Hematopoietic multipotent progenitor cell treated with erythropoietin and hydrocortisone succinate and interleukin-3 and kit ligand, for 4 days (in vitro differentiated cells): ENCODE measurements around the gene DLK2.
A peak's percentile ranks its signal among the peaks of the same experiment; 100 is the strongest.
"Not testable (repeated sequence)": the region's sequence is repeated elsewhere in the genome, so short reads cannot be mapped to it uniquely, and the experiment has no call there.

Experiments
- DNase-seq: peaks from one replicate; pipeline ENCODE4 v3.0.0-alpha.2; 2015

The DLK2 gene

GRCh38 chr6:43481075-43481474, 25.7 kb upstream of the DLK2 start:
- DNase-seq, result no peak

DNA sequence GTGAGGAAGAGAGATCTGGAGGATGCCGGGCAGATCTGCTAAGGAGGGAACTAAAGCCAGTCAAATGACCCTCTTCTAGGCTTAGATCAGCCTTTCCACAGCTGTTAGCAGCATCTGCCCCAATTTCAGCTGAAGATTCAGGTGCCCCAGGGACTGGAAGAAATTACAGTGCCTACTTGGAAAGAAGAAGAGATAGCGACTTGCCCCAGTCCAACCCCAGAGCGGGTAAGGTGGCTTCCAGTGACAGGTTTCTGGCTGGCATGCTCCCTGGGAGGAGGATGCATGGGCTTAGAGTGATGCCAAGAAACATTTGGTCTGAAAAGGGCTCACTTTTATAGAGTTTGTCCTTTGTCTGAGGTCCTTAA, 22.6 kb upstream of the DLK2 start:
- DNase-seq, result peak; percentile 22

GRCh38 chr6:43477235-43478007, 22.1 kb upstream of the DLK2 start, which contains the start of gene TJAP1:
TSS of gene TJAP1 (plus strand) at chr6:43477570. CDS start at chr6:43499002, 21,432 bp downstream.
- DNase-seq, result peak; percentile 94

GRCh38 chr6:43476746-43477145, 21.4 kb upstream of the DLK2 start:
- DNase-seq, result peak; percentile 41

GRCh38 chr6:43475516-43475915, 20.2 kb upstream of the DLK2 start:
- DNase-seq, result no peak

GRCh38 chr6:43472515-43472914, 17.2 kb upstream of the DLK2 start:
- DNase-seq, result no peak

GRCh38 chr6:43471399-43471798, 16.1 kb upstream of the DLK2 start:
- no peak for DNase-seq

DNA sequence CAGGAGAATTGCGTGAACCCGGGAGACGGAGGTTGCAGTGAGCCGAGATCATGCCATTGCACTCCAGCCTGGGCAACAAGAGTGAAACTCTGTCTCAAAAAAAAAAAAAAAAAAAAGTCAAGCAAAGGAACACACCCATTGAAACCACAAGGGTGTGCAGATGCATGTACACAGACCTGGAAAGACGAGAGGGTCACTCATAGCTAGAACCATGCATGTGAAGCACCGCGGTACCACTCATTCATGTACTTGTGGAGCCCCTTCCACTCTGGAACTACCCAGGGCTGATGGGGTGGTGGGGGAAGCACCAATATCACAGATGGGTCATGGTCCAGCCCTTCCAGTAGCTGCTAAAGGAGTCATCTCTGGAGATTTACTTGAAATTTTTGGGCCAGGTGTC, 14.6 kb upstream of the DLK2 start:
- no peak for DNase-seq

GRCh38 chr6:43468748-43469681, 13.7 kb upstream of the DLK2 start:
- DNase-seq, result no peak

DNA sequence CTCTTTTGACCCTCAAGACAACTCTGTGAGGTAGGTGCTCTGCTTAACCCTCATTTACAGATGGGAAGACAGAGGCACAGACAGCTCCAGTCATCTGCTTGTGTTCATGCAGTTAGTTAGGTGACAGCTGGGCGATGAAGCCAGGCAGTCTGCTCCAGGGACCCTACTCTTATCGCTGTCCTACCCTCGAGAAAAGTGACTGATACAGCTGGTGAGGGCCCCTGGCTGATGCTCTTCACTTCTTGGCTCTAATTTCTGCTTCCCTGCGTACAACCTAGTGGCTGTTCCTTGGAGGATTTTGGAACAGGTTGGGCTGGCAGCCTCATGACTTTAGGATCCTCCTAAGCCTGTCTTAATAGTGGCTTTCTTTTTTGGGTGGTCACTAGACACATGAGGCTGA, 12.9 kb upstream of the DLK2 start:
- DNase-seq, result no peak

DNA sequence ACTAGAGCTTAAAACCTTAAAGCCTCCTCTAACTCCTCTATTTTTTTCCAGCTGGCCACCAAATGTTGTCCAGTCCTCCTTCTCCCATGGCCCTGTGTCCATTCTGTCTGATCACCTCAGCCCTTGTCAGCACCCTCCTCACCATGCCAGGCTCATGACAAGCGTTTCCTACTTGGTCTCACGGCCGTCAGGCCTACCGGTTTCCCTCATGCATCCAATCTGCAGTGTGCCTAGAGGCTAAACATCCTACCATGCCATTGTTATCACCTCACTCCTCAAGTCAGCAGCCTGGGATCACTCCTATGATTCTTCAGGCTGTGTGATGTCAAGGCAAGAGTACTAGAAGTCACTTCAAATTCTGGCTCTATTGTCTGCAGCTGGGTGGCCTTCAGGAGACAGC, 12.4 kb upstream of the DLK2 start:
- no peak for DNase-seq

GRCh38 chr6:43467265-43467664, 11.9 kb upstream of the DLK2 start:
- DNase-seq, result not testable (repeated sequence)

DNA sequence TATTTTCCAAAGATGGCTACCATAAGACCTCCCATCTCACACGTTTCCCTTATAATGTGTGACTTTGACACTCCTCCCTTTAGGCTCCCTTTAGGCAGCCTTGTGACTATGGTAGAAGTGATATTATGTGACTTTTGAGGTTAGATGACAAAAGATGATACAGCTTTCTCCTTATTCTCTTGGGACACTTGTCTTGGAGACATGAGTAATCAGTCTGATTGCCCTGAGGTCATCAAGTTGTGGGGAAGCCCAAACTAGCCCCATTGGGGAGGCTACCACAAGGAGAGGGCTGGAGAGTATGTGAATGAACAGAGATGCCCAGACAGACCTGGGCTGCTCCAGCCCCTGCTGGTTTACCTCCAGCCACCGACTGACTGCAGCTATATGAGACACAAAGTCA, 10.6 kb upstream of the DLK2 start:
- DNase-seq, result no peak

- no peak for DNase-seq
Observed at GRCh38 chr6:43464337-43464736, 9.0 kb upstream of the DLK2 start.

DNA sequence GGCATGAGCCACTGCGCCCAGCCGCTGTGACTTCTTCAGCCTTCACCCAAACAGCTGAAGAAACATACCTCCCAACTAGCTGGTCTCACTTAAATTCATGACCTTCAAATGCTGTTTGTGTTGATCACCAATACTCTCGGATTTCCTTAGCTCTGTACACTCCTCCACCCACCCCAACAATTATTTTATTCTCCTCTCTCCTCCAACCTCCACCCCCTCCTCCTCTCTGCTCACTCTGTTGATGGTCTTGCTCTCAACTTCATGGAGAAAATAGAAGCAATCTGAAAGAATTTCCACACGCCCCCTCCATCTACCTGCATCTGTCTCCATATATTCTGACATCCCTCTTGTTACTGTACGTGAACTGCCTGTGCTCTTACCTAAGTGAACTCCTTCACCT, 6.6 kb upstream of the DLK2 start:
- DNase-seq, result no peak

DNA sequence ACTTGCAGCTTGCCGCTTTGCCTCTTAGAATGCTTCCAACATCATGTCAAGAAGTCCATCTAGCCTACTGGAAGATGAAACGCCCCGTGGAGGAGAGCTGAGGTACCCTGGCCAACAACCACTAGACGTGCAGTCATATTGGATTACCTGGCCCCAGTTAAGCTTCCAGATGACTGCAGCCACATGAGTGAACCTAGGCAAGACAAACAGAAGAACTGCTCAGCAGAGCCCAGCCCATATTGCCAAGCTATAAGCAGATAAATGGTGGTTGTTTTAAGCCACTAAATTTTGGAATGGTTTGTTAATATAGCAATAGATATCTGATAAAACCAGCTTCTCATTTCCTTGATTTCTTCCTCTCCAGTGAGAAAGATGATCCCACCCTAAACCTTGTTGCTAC, 4.7 kb upstream of the DLK2 start:
- DNase-seq, result no peak

- no peak for DNase-seq
Observed at GRCh38 chr6:43459535-43459934, 4.2 kb upstream of the DLK2 start.

- not testable (repeated sequence) for DNase-seq
Observed at GRCh38 chr6:43458154-43458553, 2.8 kb upstream of the DLK2 start.

- no peak for DNase-seq
Observed at GRCh38 chr6:43457643-43458042, 2.3 kb upstream of the DLK2 start.

DNA sequence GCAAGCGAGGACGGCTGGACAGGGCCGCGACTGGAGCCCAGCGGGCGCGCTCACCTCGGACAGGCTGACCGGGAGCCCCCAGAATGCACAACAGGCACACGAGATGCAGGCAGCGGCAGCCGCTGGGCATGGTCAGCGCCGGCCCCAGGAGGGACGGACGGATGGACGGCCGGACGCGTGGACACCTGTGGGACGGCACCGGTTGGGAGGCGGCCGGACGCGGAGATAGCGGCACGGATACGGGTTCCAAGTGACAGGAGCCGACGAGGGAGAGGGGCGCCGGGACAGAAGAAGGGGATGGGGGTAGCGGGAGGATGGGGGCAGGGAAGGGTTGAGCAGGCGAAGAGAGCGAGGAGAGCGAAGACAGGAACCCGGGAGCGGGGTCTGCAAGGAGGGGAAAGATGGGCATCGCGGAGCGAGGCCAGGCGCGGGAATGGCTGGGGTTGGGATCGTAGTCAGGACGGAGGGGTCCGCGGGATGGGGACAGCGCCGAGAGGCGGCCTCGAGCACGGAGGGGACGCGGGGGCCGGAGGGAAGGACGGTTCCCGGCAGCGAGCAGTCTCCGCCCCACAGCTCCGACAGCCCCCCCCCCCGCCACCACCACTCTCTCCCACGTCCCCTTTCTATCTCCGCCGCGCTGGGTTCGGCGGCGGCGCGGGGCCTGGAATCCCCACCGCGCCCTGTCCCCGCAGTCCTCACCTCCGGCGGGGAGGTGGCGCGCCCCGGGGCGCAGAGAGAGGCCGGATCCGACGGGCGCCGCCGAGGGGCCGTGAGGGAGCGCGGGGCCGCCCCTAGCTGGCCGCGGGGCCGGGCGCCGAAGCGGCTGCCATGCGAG, 435 bp downstream of the DLK2 start:
- DNase-seq, result peak; percentile 28

- peak; percentile 83 for DNase-seq
Observed at GRCh38 chr6:43454290-43454695, 1.1 kb downstream of the DLK2 start.

DNA sequence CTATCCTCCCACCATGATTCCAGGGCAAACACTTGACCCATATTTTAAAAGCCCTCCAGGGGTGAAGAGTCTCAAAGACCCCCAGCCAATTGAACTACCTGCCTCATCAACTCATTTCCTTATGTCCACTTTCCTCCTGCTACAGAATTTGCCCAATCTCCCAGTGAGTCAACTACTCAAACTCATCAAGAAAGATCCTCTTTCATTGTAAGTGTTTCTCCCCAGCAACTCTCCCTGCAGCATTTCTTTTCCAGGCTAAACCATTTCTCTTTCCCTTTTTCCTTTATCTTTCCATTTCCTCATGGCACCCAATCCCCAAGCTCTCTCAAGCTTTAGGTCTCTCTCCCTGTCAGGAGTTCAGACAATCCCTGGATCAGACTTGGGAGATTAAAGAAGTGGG, 1.5 kb downstream of the DLK2 start:
- no peak for DNase-seq

DNA sequence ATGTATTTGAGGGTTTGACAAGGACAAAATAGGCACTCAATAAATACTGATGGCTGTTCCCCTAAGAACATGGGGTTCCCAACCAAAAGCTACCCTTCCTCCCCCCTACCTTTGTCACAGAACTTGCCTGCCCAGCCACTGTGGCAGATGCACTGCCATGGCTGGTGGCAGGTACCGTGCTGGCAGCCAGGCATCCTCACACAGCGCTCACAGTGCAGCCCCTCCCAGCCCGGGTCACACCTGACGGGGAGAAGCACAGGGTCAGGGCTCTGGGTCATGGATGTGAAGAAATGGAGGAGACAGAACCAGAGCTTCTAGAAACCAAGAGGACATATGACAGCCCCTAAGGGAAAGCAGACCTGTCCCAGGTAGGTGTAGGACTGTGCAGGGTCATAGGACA, 2.5 kb downstream of the DLK2 start:
- no peak for DNase-seq
